HEK293 (cell line): ENCODE results near the gene CD302.
A peak's percentile ranks its signal among the peaks of the same experiment; 100 is the strongest.
"Not testable (repeated sequence)": the region's sequence is repeated elsewhere in the genome, so short reads cannot be mapped to it uniquely, and the experiment has no call there.

Experiments
- CTCF ChIA-PET: fragments of 350-600 bp; formaldehyde crosslinking; extraction: SDS; loops from one replicate; lab custom pipeline; 2021; ENCODE audit warnings: antibody characterized with exemption; lab: Yijun Ruan, JAX
- POLR2A ChIA-PET: fragments of 300-600 bp; formaldehyde crosslinking; extraction: SDS; loops from one replicate; lab custom pipeline; 2020; ENCODE audit warnings: antibody characterized with exemption, inconsistent platforms; lab: Yijun Ruan, JAX
- H3K27ac ChIP-seq: fragments of 200-500 bp; sonication (Bioruptor generic); 2 replicates; pipeline ENCODE4 v1.5.1; 2014; ENCODE audit warnings: low read depth, low read length, control low read depth, inconsistent platforms; ENCODE audit errors: extremely low read depth
- H3K36me3 ChIP-seq, 2 experiments: fragments of 200-500 bp in 1 of 2; sonication (Bioruptor generic) in 1 of 2; 1 replicate in 1 of 2; 2 replicates in 1 of 2; pipeline ENCODE4 v1.5.1; 2014 to 2017; ENCODE audit warnings: inconsistent platforms in 2 of 2, low read length in 2 of 2; ENCODE audit not compliant: control insufficient read depth in 2 of 2, insufficient read depth in 1 of 2
- H3K4me1 ChIP-seq: fragments of 200-500 bp; sonication (Bioruptor generic); 2 replicates; pipeline ENCODE4 v1.5.1; 2014; ENCODE audit warnings: mild to moderate bottlenecking, low read length, inconsistent platforms; ENCODE audit not compliant: control insufficient read depth, insufficient read depth
- H3K4me3 ChIP-seq: 2 replicates; pipeline ENCODE4 v1.5.1; 2011; ENCODE audit warnings: low read depth, mild to moderate bottlenecking, control low read depth, low read length, moderate library complexity
- H3K9me3 ChIP-seq: fragments of 200-500 bp; sonication (Bioruptor generic); 2 replicates; pipeline ENCODE4 v1.5.1; 2014; ENCODE audit warnings: low read depth, low read length, inconsistent platforms; ENCODE audit not compliant: control insufficient read depth, insufficient read depth
- PRDM1 ChIP-seq: fragments of 450-650 bp; formaldehyde crosslinking; IDR thresholded peaks from 2 replicates; pipeline ENCODE4; 2016; ENCODE audit warnings: missing biosample characterization, missing genetic modification characterization
- TCF7L2 ChIP-seq: IDR thresholded peaks from 2 replicates; pipeline ENCODE4 v1.6.1; 2011; ENCODE audit warnings: low read depth, mild to moderate bottlenecking, inconsistent platforms, low read length, moderate library complexity, borderline replicate concordance
- YY1 ChIP-seq: fragments of 450-650 bp; formaldehyde crosslinking; IDR thresholded peaks from 2 replicates; pipeline ENCODE4 v1.5.1; 2018; ENCODE audit warnings: missing biosample characterization, missing genetic modification characterization
- ZBTB48 ChIP-seq: fragments of 450-650 bp; formaldehyde crosslinking; IDR thresholded peaks from 2 replicates; pipeline ENCODE4 v1.5.1; 2016; ENCODE audit warnings: missing biosample characterization, missing genetic modification characterization
- ZEB2 ChIP-seq: fragments of 450-650 bp; formaldehyde crosslinking; IDR thresholded peaks from 2 replicates; pipeline ENCODE4 v1.5.1; 2016; ENCODE audit warnings: missing biosample characterization, missing genetic modification characterization
- ZNF19 ChIP-seq: fragments of 450-650 bp; formaldehyde crosslinking; IDR thresholded peaks from 2 replicates; pipeline ENCODE4; 2016; ENCODE audit warnings: missing biosample characterization, missing genetic modification characterization, low read depth
- ZNF221 ChIP-seq: fragments of 450-650 bp; formaldehyde crosslinking; IDR thresholded peaks from 2 replicates; pipeline ENCODE4 v1.5.1; 2017; ENCODE audit warnings: missing biosample characterization, missing genetic modification characterization, borderline replicate concordance
- ZNF341 ChIP-seq: fragments of 450-650 bp; formaldehyde crosslinking; IDR thresholded peaks from 2 replicates; pipeline ENCODE4; 2016; ENCODE audit warnings: low read depth, missing biosample characterization, missing genetic modification characterization
- ZNF391 ChIP-seq: fragments of 450-650 bp; formaldehyde crosslinking; IDR thresholded peaks from 2 replicates; pipeline ENCODE4 v1.5.1; 2016; ENCODE audit warnings: low read depth, missing biosample characterization, missing genetic modification characterization, borderline replicate concordance
- ZNF404 ChIP-seq: fragments of 450-650 bp; formaldehyde crosslinking; IDR thresholded peaks from 2 replicates; pipeline ENCODE4 v1.5.1; 2017; ENCODE audit warnings: missing biosample characterization, missing genetic modification characterization
- ZNF776 ChIP-seq: fragments of 450-650 bp; formaldehyde crosslinking; IDR thresholded peaks from 2 replicates; pipeline ENCODE4 v1.5.0; 2017; ENCODE audit warnings: missing biosample characterization, missing genetic modification characterization, borderline replicate concordance
- ZNF785 ChIP-seq: fragments of 450-650 bp; formaldehyde crosslinking; IDR thresholded peaks from 2 replicates; pipeline ENCODE4 v1.5.1; 2016; ENCODE audit warnings: missing biosample characterization, missing genetic modification characterization
- ZSCAN30 ChIP-seq: fragments of 450-650 bp; IDR thresholded peaks from 2 replicates; pipeline ENCODE4 v1.5.1; 2018; ENCODE audit warnings: missing biosample characterization, mild to moderate bottlenecking, missing genetic modification characterization, moderate library complexity
- TF ChIP-seq, protein P1 (sequence below): fragments of 450-650 bp; formaldehyde crosslinking; IDR thresholded peaks from 2 replicates; pipeline ENCODE4 v1.5.1; 2016; ENCODE audit warnings: missing biosample characterization, missing genetic modification characterization
- TF ChIP-seq, protein P2 (sequence below): fragments of 450-650 bp; formaldehyde crosslinking; IDR thresholded peaks from 2 replicates; pipeline ENCODE4 v1.5.1; 2016; ENCODE audit warnings: missing biosample characterization, missing genetic modification characterization
- TF ChIP-seq, protein P3 (sequence below): fragments of 450-650 bp; formaldehyde crosslinking; IDR thresholded peaks from 2 replicates; pipeline ENCODE4 v1.5.1; 2016; ENCODE audit warnings: missing biosample characterization, missing genetic modification characterization
- TF ChIP-seq, protein P4 (sequence below): fragments of 450-650 bp; formaldehyde crosslinking; IDR thresholded peaks from 2 replicates; pipeline ENCODE4 v1.5.1; 2017; ENCODE audit warnings: missing biosample characterization, mild to moderate bottlenecking, missing genetic modification characterization, moderate library complexity

CD302 gene

DNA sequence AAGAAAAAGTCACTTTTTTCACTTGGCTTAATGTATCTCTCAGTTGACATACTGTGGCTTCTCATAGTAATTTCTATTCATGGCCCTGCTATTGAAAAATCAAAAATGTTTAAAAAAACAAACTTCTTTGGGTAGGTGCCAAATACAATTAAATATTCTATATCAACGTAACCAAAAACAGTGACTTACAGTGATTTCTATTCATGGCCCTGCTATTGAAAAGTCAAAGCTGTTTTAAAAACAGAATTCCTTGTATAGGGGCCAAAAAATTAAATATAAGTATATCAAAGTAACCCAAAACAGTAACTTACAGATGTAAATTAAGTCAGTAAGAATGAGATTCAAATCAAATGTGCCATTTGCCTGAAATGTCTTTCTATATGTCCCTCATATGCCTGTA is 31.4 kb upstream of the CD302 start (continued):
- TF ChIP-seq, protein P1, sequence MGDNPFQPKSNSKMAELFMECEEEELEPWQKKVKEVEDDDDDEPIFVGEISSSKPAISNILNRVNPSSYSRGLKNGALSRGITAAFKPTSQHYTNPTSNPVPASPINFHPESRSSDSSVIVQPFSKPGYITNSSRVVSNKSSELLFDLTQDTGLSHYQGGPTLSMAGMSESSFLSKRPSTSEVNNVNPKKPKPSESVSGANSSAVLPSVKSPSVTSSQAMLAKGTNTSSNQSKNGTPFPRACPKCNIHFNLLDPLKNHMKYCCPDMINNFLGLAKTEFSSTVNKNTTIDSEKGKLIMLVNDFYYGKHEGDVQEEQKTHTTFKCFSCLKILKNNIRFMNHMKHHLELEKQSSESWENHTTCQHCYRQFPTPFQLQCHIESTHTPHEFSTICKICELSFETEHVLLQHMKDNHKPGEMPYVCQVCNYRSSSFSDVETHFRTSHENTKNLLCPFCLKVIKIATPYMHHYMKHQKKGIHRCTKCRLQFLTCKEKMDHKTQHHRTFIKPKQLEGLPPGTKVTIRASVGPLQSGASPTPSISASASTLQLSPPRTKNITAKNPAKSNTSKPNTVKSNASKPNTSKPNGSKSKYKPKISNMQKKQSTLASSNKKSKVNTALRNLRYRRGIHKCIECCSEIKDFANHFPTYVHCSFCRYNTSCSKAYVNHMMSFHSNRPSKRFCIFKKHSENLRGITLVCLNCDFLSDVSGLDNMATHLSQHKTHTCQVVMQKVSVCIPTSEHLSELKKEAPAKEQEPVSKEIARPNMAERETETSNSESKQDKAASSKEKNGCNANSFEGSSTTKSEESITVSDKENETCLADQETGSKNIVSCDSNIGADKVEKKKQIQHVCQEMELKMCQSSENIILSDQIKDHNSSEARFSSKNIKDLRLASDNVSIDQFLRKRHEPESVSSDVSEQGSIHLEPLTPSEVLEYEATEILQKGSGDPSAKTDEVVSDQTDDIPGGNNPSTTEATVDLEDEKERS: no peak

DNA sequence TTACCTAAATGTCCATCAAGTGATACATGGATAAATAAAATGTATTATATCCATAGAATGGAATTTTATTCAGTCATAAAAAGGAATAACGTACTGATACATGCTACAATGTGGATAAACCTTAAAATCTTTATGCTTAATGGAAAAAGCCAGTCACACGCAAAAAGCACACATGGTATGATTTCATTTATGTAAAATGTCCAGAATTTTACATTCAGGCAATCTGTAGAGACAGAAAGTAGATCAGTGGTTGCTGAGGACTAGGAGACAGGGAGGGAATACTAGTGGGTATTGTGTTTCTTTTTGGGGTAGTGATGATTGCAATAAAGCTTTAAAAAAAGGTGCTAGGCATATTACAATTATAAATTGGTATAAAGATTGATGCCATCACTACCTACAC is 30.7 kb upstream of the CD302 start:
- Histone ChIP-seq H3K4me3 (no peak overlapping the region), H3K9me3 (no peaks in the 10 kb centered on the region), H3K4me1 (no peaks in the 10 kb centered on the region), H3K27ac (no peak overlapping the region), H3K36me3 (no peaks in the 10 kb centered on the region)
- ChIA-PET POLR2A (no interaction called here), CTCF (no interaction called here)
- no peak for TF ChIP-seq ZNF221 (tag by site-specific recombination)
- TF ChIP-seq, protein P2, sequence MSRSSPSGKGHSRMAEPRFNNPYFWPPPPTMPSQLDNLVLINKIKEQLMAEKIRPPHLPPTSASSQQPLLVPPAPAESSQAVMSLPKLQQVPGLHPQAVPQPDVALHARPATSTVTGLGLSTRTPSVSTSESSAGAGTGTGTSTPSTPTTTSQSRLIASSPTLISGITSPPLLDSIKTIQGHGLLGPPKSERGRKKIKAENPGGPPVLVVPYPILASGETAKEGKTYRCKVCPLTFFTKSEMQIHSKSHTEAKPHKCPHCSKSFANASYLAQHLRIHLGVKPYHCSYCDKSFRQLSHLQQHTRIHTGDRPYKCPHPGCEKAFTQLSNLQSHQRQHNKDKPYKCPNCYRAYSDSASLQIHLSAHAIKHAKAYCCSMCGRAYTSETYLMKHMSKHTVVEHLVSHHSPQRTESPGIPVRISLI (tag by site-specific recombination): no peak

GRCh38 chr2:159822478-159822833 is 24.4 kb upstream of the CD302 start:
- CTCF ChIA-PET: interaction anchor here (0.7 to 0.8 kb wide), 2 partner anchors 15 to 16 kb away, joined by 3 to 5 read pairs; no protein-coding TSS in a partner anchor
- H3K4me3 ChIP-seq, POLR2A ChIA-PET: not testable (repeated sequence)

GRCh38 chr2:159821775-159822477 is 23.9 kb upstream of the CD302 start:
- TF ChIP-seq ZBTB48 (tag by site-specific recombination): peak; percentile 84
- TF ChIP-seq, protein P3, sequence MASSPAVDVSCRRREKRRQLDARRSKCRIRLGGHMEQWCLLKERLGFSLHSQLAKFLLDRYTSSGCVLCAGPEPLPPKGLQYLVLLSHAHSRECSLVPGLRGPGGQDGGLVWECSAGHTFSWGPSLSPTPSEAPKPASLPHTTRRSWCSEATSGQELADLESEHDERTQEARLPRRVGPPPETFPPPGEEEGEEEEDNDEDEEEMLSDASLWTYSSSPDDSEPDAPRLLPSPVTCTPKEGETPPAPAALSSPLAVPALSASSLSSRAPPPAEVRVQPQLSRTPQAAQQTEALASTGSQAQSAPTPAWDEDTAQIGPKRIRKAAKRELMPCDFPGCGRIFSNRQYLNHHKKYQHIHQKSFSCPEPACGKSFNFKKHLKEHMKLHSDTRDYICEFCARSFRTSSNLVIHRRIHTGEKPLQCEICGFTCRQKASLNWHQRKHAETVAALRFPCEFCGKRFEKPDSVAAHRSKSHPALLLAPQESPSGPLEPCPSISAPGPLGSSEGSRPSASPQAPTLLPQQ (tag by site-specific recombination): 0 out of 2 replicates have a peak, but pooled peaks have one; percentile 32
- H3K4me3 ChIP-seq, H3K4me1 ChIP-seq, H3K36me3 ChIP-seq, H3K27ac ChIP-seq, H3K9me3 ChIP-seq, POLR2A ChIA-PET: not testable (repeated sequence)
- CTCF ChIA-PET: interaction anchor here (0.7 kb wide), 1 partner anchor 15 kb away, joined by 3 read pairs; no protein-coding TSS in a partner anchor

More at GRCh38 chr2:159822478-159822833, 24.4 kb upstream of the CD302 start:
- not testable (repeated sequence) for H3K4me1 ChIP-seq, H3K9me3 ChIP-seq, H3K36me3 ChIP-seq, H3K27ac ChIP-seq

DNA sequence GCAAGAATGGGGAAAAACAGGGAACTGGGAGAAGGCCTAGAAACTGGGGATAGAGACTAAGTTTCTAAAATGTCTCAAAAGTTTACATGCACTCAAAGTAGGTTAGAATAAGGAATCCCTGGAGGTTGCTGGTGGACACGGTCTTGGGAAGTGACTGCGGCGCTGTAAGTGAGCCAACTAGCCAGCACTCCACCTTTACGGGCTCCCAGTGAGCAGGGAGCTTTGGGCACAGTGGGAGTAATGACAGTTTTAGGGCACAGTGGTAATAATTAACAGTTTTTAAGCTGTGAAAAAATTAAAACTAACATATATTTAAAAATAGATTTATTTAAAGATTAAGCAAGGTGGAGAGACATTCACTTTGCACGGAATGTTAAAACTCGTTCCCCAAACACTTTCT is 20.9 kb upstream of the CD302 start:
- H3K4me1 ChIP-seq: no peaks in the 10 kb centered on the region
- H3K4me3 ChIP-seq: no peak overlapping the region
- H3K36me3 ChIP-seq: no peaks in the 10 kb centered on the region
- ChIA-PET CTCF (interaction anchor here (2.5 kb wide), 1 partner anchor 10 kb away, joined by 8 read pairs; no protein-coding TSS in a partner anchor), POLR2A (no interaction called here)
- TF ChIP-seq ZNF404 (tag by site-specific recombination) (no peak), ZNF391 (tag by site-specific recombination) (no peak), ZSCAN30 (tag by site-specific recombination) (no peak), ZNF19 (tag by site-specific recombination) (no peak), TCF7L2 (no peak), YY1 (tag by site-specific recombination) (no peak), ZEB2 (no peak), ZNF341 (tag by site-specific recombination) (no peak), PRDM1 (tag by site-specific recombination) (no peak), ZNF776 (no peak), ZNF785 (tag by site-specific recombination) (no peak)
- TF ChIP-seq, protein P4, sequence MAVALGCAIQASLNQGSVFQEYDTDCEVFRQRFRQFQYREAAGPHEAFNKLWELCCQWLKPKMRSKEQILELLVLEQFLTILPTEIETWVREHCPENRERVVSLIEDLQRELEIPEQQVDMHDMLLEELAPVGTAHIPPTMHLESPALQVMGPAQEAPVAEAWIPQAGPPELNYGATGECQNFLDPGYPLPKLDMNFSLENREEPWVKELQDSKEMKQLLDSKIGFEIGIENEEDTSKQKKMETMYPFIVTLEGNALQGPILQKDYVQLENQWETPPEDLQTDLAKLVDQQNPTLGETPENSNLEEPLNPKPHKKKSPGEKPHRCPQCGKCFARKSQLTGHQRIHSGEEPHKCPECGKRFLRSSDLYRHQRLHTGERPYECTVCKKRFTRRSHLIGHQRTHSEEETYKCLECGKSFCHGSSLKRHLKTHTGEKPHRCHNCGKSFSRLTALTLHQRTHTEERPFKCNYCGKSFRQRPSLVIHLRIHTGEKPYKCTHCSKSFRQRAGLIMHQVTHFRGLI (tag by site-specific recombination): no peak
- H3K9me3 ChIP-seq: no peaks in the 10 kb centered on the region
- H3K27ac ChIP-seq: no peak overlapping the region
